ENCODE data around the gene SP9.
A peak's percentile ranks its signal among the peaks of the same experiment; 100 is the strongest.

DNA sequence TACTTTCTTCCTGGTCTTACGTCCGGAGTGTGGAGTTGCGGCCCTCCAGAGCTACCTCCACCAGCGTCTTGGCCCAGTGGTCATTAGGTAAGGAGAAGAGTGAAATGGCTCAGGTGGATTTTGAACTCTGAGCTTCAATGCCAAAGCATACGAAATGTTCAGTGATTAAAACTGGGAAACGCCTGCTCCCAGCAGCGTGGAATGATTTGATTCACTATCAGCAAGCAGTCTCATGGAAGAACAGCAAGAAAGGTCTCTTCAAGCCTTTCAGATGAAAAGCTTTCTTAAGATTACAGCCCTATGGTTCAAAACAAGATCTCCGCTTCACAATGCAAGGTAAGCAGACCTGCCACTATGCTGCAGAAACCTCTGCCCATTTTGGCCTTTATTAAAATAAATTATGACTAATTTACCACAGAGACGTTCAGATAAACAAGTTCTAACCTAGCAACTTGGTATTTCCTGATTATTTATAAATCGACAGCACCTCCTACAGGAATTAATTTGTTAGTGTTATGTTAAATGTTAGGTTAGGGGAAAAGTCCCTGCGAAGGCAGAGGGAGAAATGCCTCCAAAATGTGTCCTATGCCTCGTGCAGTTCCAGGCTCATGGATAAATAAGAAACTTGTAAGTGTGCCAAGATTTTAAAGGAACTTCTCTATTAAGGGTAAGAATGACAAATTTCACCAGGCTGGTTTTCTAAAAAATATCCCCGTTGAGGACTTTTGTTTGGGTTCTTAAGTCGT, 10.1 kb downstream of the SP9 start:
- TF ChIP-seq, protein P1, sequence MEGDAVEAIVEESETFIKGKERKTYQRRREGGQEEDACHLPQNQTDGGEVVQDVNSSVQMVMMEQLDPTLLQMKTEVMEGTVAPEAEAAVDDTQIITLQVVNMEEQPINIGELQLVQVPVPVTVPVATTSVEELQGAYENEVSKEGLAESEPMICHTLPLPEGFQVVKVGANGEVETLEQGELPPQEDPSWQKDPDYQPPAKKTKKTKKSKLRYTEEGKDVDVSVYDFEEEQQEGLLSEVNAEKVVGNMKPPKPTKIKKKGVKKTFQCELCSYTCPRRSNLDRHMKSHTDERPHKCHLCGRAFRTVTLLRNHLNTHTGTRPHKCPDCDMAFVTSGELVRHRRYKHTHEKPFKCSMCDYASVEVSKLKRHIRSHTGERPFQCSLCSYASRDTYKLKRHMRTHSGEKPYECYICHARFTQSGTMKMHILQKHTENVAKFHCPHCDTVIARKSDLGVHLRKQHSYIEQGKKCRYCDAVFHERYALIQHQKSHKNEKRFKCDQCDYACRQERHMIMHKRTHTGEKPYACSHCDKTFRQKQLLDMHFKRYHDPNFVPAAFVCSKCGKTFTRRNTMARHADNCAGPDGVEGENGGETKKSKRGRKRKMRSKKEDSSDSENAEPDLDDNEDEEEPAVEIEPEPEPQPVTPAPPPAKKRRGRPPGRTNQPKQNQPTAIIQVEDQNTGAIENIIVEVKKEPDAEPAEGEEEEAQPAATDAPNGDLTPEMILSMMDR (IDR thresholded peaks at IDR 0.05), result peak in 3 of 6 experiments; percentile 23 to 30 (median 27)
- TF ChIP-seq POLR2A (IDR thresholded peaks at IDR 0.05), result no peak

Measured in adrenal gland (tissue), 5 donors.